ENCODE results near the gene ADCY2.

DNA sequence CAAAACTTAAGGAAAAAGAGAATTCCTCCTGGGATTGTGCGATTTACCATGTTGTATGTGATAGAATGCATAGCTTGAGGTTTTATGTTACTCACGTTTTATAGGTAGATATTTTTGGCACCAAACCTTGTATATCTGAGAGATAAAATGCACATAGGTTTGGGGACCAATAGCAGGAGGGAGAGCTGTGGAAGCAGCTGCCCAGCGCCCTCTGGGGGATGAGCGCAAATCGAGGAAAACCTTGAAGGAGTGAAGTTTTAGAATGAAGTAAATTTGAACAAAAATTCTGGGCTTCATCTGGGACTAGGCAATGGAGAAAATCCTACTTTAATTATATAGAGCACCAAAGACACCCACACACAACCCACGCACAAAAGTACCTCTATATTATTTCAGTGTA lies 197.0 kb downstream of the ADCY2 start:
- TF ChIP-seq, protein P1, sequence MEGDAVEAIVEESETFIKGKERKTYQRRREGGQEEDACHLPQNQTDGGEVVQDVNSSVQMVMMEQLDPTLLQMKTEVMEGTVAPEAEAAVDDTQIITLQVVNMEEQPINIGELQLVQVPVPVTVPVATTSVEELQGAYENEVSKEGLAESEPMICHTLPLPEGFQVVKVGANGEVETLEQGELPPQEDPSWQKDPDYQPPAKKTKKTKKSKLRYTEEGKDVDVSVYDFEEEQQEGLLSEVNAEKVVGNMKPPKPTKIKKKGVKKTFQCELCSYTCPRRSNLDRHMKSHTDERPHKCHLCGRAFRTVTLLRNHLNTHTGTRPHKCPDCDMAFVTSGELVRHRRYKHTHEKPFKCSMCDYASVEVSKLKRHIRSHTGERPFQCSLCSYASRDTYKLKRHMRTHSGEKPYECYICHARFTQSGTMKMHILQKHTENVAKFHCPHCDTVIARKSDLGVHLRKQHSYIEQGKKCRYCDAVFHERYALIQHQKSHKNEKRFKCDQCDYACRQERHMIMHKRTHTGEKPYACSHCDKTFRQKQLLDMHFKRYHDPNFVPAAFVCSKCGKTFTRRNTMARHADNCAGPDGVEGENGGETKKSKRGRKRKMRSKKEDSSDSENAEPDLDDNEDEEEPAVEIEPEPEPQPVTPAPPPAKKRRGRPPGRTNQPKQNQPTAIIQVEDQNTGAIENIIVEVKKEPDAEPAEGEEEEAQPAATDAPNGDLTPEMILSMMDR (IDR thresholded peaks at IDR 0.05): peak in 3 of 6 experiments; percentile 41 to 49 (median 45)
- no peak for TF ChIP-seq POLR2A (IDR thresholded peaks at IDR 0.05)
